GM12878 (cell line): Measurements from ENCODE around the gene CHRDL2. TPM values are rescaled to one million over a fixed set of nuclear protein-coding genes. Genes with fewer than 3 reads are reported as not detected.

Experiments used
- ATAC-seq: fragments of 200-7000 bp; cut with Tn5 transposase; 3 replicates; pipeline ENCODE4 v1.9.1; 2020; ENCODE audit warnings: mild to moderate bottlenecking, moderate library complexity
- BruUV-seq: library from RNA; stranded (reverse); fragments of 400-500 nt; replicated peaks from 2 replicates; lab custom pipeline; 2021; lab: Mats Ljungman, UMichigan
- CTCF ChIA-PET: fragments of 300-600 bp; sonication (Branson Sonifier 250); formaldehyde crosslinking; extraction: SDS; loops from one replicate; lab custom pipeline; 2021; ENCODE audit warnings: inconsistent platforms; lab: Yijun Ruan, JAX
- POLR2A ChIA-PET: fragments of 350-600 bp; formaldehyde crosslinking; extraction: SDS; loops from one replicate; lab custom pipeline; 2021; ENCODE audit warnings: inconsistent platforms; lab: Charles Lee
- RAD21 ChIA-PET: fragments of 300-600 bp; sonication (Branson Sonifier 250); formaldehyde crosslinking; loops from one replicate; lab custom pipeline; 2023; ENCODE audit warnings: antibody characterized with exemption; ENCODE audit not compliant: unreplicated experiment; lab: Charles Lee
- SMC1A ChIA-PET: fragments of 300-600 bp; sonication (Branson Sonifier 250); formaldehyde crosslinking; loops from one replicate; lab custom pipeline; 2023; ENCODE audit not compliant: unreplicated experiment, uncharacterized antibody; lab: Charles Lee
- DNase-seq: peaks from one replicate; pipeline ENCODE4 v3.0.0-alpha.2; 2011; ENCODE audit warnings: low read depth, low spot score
- FAIRE-seq: peaks from 3 replicates; lab custom pipeline; 2011; peaks lifted over from hg19 to GRCh38; lab: Jason Lieb, UNC
- H2AFZ ChIP-seq: 2 replicates; pipeline ENCODE4 v1.6.0; 2011; ENCODE audit warnings: low read depth, low read length, control low read depth; ENCODE audit not compliant: control insufficient read depth
- H3K27ac ChIP-seq: 2 replicates; pipeline ENCODE4 v1.5.1; 2011; ENCODE audit warnings: control low read depth; ENCODE audit not compliant: control insufficient read depth, insufficient read depth
- H3K27me3 ChIP-seq, 2 experiments: replicated peaks in 1 of 2; 2 replicates each; pipeline versions ENCODE4 v1.6.0 to v1.6.1; 2011; ENCODE audit warnings: low read length in 1 of 2; ENCODE audit not compliant: control insufficient read depth in 2 of 2, insufficient read depth in 2 of 2
- H3K36me3 ChIP-seq, 2 experiments: 2 replicates each; pipeline ENCODE4 v1.5.1; 2011; ENCODE audit warnings: low read length in 1 of 2; ENCODE audit not compliant: control insufficient read depth in 2 of 2, insufficient read depth in 2 of 2
- H3K4me1 ChIP-seq: 2 replicates; pipeline ENCODE4 v1.6.1; 2011; ENCODE audit warnings: mild to moderate bottlenecking, low read length, moderate library complexity, mixed read lengths; ENCODE audit not compliant: control insufficient read depth, insufficient read depth
- H3K4me2 ChIP-seq: 2 replicates; pipeline ENCODE4 v1.6.0; 2011; ENCODE audit warnings: control low read depth; ENCODE audit not compliant: control insufficient read depth, insufficient read depth
- H3K4me3 ChIP-seq: fragments of 200-600 bp; sonication (generic); 2 replicates; pipeline ENCODE4 v1.5.1; 2016
- H3K79me2 ChIP-seq: 2 replicates; pipeline ENCODE4 v1.6.0; 2011; ENCODE audit warnings: low read length; ENCODE audit not compliant: control insufficient read depth, insufficient read depth
- H3K9ac ChIP-seq: 2 replicates; pipeline ENCODE4 v1.8.0; 2011; ENCODE audit warnings: low read length, control low read depth, mixed read lengths; ENCODE audit not compliant: control insufficient read depth, insufficient read depth
- H3K9me3 ChIP-seq: replicated peaks from 3 replicates; pipeline ENCODE4 v1.5.1; 2011; ENCODE audit warnings: mild to moderate bottlenecking, low read length; ENCODE audit not compliant: control insufficient read depth, insufficient read depth
- H4K20me1 ChIP-seq: 2 replicates; pipeline ENCODE4 v1.6.0; 2011; ENCODE audit not compliant: control insufficient read depth, insufficient read depth
- EED ChIP-seq: sonication (generic); IDR thresholded peaks from 2 replicates; pipeline ENCODE4 v1.6.1; 2016; ENCODE audit warnings: antibody characterized with exemption, low read depth
- ELK1 ChIP-seq: IDR thresholded peaks from 2 replicates; pipeline ENCODE4 v1.6.1; 2012; ENCODE audit warnings: low read depth, low read length, improper control_type of control experiment
- EP300 ChIP-seq, 2 experiments: fragments of 150-350 bp in 1 of 2; IDR thresholded peaks; 2 replicates each; pipeline ENCODE4 v1.6.1; 2011 to 2012; ENCODE audit warnings: low read depth in 2 of 2, low read length in 2 of 2, borderline replicate concordance in 1 of 2, improper control_type of control experiment in 1 of 2, inconsistent platforms in 1 of 2; ENCODE audit not compliant: control insufficient read depth in 1 of 2
- FOXK2 ChIP-seq: fragments of 450-650 bp; IDR thresholded peaks from 2 replicates; pipeline ENCODE4 v1.6.1; 2017; ENCODE audit warnings: mild to moderate bottlenecking, moderate library complexity
- GATAD2B ChIP-seq: fragments of 450-650 bp; conservative IDR thresholded peaks from 2 replicates; pipeline ENCODE4 v1.6.1; 2017; ENCODE audit warnings: low read depth, mild to moderate bottlenecking, moderate library complexity
- MEF2B ChIP-seq: fragments of 450-650 bp; IDR thresholded peaks from 2 replicates; pipeline ENCODE4 v1.6.1; 2018; ENCODE audit warnings: mild to moderate bottlenecking, moderate library complexity; ENCODE audit not compliant: partially characterized antibody, poor library complexity, severe bottlenecking
- MTA2 ChIP-seq: fragments of 450-650 bp; IDR thresholded peaks from 2 replicates; pipeline ENCODE4 v1.6.1; 2016; ENCODE audit warnings: low read depth, mild to moderate bottlenecking, moderate library complexity
- NRF1 ChIP-seq: conservative IDR thresholded peaks from 2 replicates; pipeline ENCODE4 v1.6.1; 2011; ENCODE audit warnings: mild to moderate bottlenecking, low read depth, low read length, improper control_type of control experiment
- RBBP5 ChIP-seq: fragments of 200-600 bp; sonication (generic); conservative IDR thresholded peaks from 2 replicates; pipeline ENCODE4 v1.6.1; 2016
- RCOR1 ChIP-seq: conservative IDR thresholded peaks from 2 replicates; pipeline ENCODE4 v1.6.1; 2012; ENCODE audit warnings: low read depth, low read length, improper control_type of control experiment
- USF2 ChIP-seq: IDR thresholded peaks from 2 replicates; pipeline ENCODE4 v1.6.1; 2011; ENCODE audit warnings: low read depth, low read length, improper control_type of control experiment, borderline replicate concordance
- YBX1 ChIP-seq: fragments of 450-650 bp; IDR thresholded peaks from 2 replicates; pipeline ENCODE4 v1.6.1; 2016; ENCODE audit warnings: antibody characterized with exemption
- ZNF217 ChIP-seq: fragments of 450-650 bp; IDR thresholded peaks from 2 replicates; pipeline ENCODE4 v1.6.1; 2017; ENCODE audit warnings: antibody characterized with exemption, mild to moderate bottlenecking
- ZNF24 ChIP-seq: fragments of 450-650 bp; IDR thresholded peaks from 2 replicates; pipeline ENCODE4 v1.6.1; 2017; ENCODE audit warnings: antibody characterized with exemption, mild to moderate bottlenecking
- ZSCAN29 ChIP-seq: fragments of 450-650 bp; IDR thresholded peaks from 2 replicates; pipeline ENCODE4 v1.6.1; 2017; ENCODE audit warnings: mild to moderate bottlenecking, moderate library complexity
- WGBS: methylation state at CpG from one replicate; pipeline ENCODE4 v1.1.6; 2016; ENCODE audit warnings: low lambda C conversion rate; ENCODE audit not compliant: insufficient replicate concordance, insufficient coverage; ENCODE audit errors: missing lambda C conversion rate; 5-methylcytosine and 5-hydroxymethylcytosine counted together
- in situ Hi-C: fragments of 300-500 bp; cut with MboI; formaldehyde crosslinking; loops from 9 replicates; pipeline ENCODE4 v1.14.3; 2018; ENCODE audit warnings: mixed read lengths
- intact Hi-C: fragments of 100-400 bp; cut with micrococcal nuclease; formaldehyde crosslinking; loops from one replicate; pipeline ENCODE4 v1.14.2; 2022; ENCODE audit not compliant: unreplicated experiment
- polyA plus RNA-seq, 11 experiments: library from polyadenylated mRNA; depleted of rRNA in 4 of 11; unstranded in 6 of 11; stranded (reverse) in 5 of 11; fragments of >200 nt; fragmentation: Nextera tagmentation in 4 of 11; fragmentation: Illumina TruSeq in 1 of 11; extraction: Ambion mirVana in 4 of 11; extraction: Trizol in 1 of 11; gene quantifications; 1 replicate in 1 of 11; 2 replicates in 10 of 11; pipeline versions ENCODE4 v1.2.1 to v1.2.3, GENCODE V29; 2011 to 2016; ENCODE audit warnings: inconsistent platforms in 2 of 11, missing spikeins in 2 of 11, low read depth in 1 of 11
- total RNA-seq, 4 experiments: library from RNA; depleted of rRNA in 3 of 4; stranded (reverse); fragments of >200 nt in 3 of 4; fragmentation: Illumina TruSeq in 1 of 4; extraction: Trizol in 1 of 4; gene quantifications; 2 replicates each; pipeline versions ENCODE4 v1.2.1 to v1.2.3, GENCODE V29; 2013 to 2021

The CHRDL2 gene
- total and polyA plus RNA-seq, 10 of the 15 experiments (the other 5 are each of a cell fraction or from before 2014, with no cell fraction given) = not detected

- no peaks in the 10 kb centered on the region for H3K9me3 ChIP-seq
- H3K9ac ChIP-seq = no peak overlapping the region
- POLR2A ChIA-PET = no interaction called here
- WGBS = 91% methylated on average over 17 of the region's 17 CpGs
- H3K36me3 ChIP-seq = no peaks in the 10 kb centered on the region
- TF ChIP-seq MEF2B (no peak), NRF1 (no peak)
- no peaks in the 10 kb centered on the region for H3K4me1 ChIP-seq
- intact Hi-C loops (no loop called here), in situ Hi-C loops (no loop called here)
- BruUV-seq = no TSS peak
- no peaks in the 10 kb centered on the region for H3K27me3 ChIP-seq
- CTCF ChIA-PET = interaction anchor here (1.0 kb wide), 1 partner anchor 1450 kb away, joined by 3 read pairs; no protein-coding TSS in a partner anchor
- ATAC-seq = no peak
- RAD21 ChIA-PET = no interaction called here
- no peak overlapping the region for H3K4me3 ChIP-seq
- FAIRE-seq = no peak
- H3K4me2 ChIP-seq = no peak overlapping the region
- DNase-seq = no peak
- H2AFZ ChIP-seq = no peak overlapping the region
- H3K79me2 ChIP-seq = no peaks in the 10 kb centered on the region
- SMC1A ChIA-PET = no interaction called here
- no peak overlapping the region for H3K27ac ChIP-seq
- H4K20me1 ChIP-seq = no peaks in the 10 kb centered on the region; the same call in 1 of the 2 replicates
Measured at GRCh38 chr11:74669211-74670160, 61.7 kb downstream of the CHRDL2 start.

GRCh38 chr11:74663315-74663714 lies 67.9 kb downstream of the CHRDL2 start:
- Histone ChIP-seq H3K9ac (no peak overlapping the region), H3K27me3 (no peaks in the 10 kb centered on the region), H3K27ac (no peak overlapping the region), H3K36me3 (no peaks in the 10 kb centered on the region; a peak in 1 of 4 replicates), H3K9me3 (no peaks in the 10 kb centered on the region; the same call in 2 of the 3 replicates), H2AFZ (no peak overlapping the region), H4K20me1 (no peaks in the 10 kb centered on the region), H3K4me2 (no peak overlapping the region), H3K4me1 (no peaks in the 10 kb centered on the region), H3K79me2 (no peaks in the 10 kb centered on the region), H3K4me3 (no peak overlapping the region)
- ChIA-PET CTCF (no interaction called here), POLR2A (no interaction called here), SMC1A (no interaction called here), RAD21 (no interaction called here)
- DNase-seq (no peak), ATAC-seq (no peak), FAIRE-seq (no peak)
- WGBS = 100% methylated on average over 1 of the region's 1 CpG
- in situ Hi-C loops = no loop called here
- no TSS peak for BruUV-seq
- intact Hi-C loops = no loop called here
- TF ChIP-seq ZNF217 = no peak
- TF ChIP-seq EED = no peak
- TF ChIP-seq RBBP5 = no peak
- TF ChIP-seq FOXK2 = no peak
- TF ChIP-seq USF2 = no peak
- TF ChIP-seq RCOR1 = no peak
- TF ChIP-seq MTA2 = no peak
- no peak for TF ChIP-seq YBX1
- no peak for TF ChIP-seq ELK1
- no peak for TF ChIP-seq ZSCAN29
- TF ChIP-seq ZNF24 = no peak
- no peak for TF ChIP-seq EP300 (IDR thresholded peaks at IDR 0.05; ENCODE audit: borderline replicate concordance in 1 of 2, control insufficient read depth in 1 of 2, low read depth in 2 of 2, low read length in 2 of 2)
- TF ChIP-seq GATAD2B = no peak
